K562 (cell line): ENCODE results near the gene GALNT9. TPM values are rescaled to one million over a fixed set of nuclear protein-coding genes. Genes with fewer than 3 reads are reported as not detected.
"Not testable (repeated sequence)": the region's sequence is repeated elsewhere in the genome, so short reads cannot be mapped to it uniquely, and the experiment has no call there.

Experiments used
- ATAC-seq: fragments of 200-7000 bp; cut with Tn5 transposase; 3 replicates; pipeline ENCODE4 v1.9.1; 2020; ENCODE audit warnings: moderate library complexity
- BruUV-seq: library from RNA; stranded (reverse); fragments of 400-500 nt; replicated peaks from 2 replicates; lab custom pipeline; 2021; lab: Mats Ljungman, UMichigan
- CTCF ChIA-PET: fragments of 300-600 bp; formaldehyde crosslinking; extraction: SDS; loops from one replicate; lab custom pipeline; 2021; ENCODE audit warnings: low intra/inter-chr PET ratio; lab: Yijun Ruan, JAX
- POLR2A ChIA-PET: fragments of 300-600, 350-650 bp; sonication (Branson Sonifier 250); formaldehyde crosslinking; extraction: SDS; loops from one replicate; lab custom pipeline; 2021; ENCODE audit warnings: antibody characterized with exemption, inconsistent platforms; lab: Yijun Ruan, JAX
- DNase-seq, 4 experiments: peaks; one replicate each; pipeline versions ENCODE4 v3.0.0 to v3.0.0-alpha.2; 2011 to 2018; ENCODE audit warnings: low spot score in 3 of 4, mixed read lengths in 3 of 4; ENCODE audit errors: extremely low read depth in 1 of 4
- FAIRE-seq: peaks from 2 replicates; lab custom pipeline; 2011; peaks lifted over from hg19 to GRCh38; lab: Jason Lieb, UNC
- H2AFZ ChIP-seq: 2 replicates; pipeline ENCODE4 v1.6.0; 2011; ENCODE audit warnings: low read depth, low read length, control low read depth, inconsistent platforms
- H3K27ac ChIP-seq: fragments of 200-600 bp; 3 replicates; pipeline ENCODE4 v1.8.0; 2011; ENCODE audit warnings: low read depth, mild to moderate bottlenecking, control low read depth, inconsistent platforms, low read length, moderate library complexity, mixed read lengths; ENCODE audit errors: extremely low read depth
- H3K27me3 ChIP-seq, 2 experiments: fragments of 300-600 bp in 1 of 2; 2 replicates in 1 of 2; 3 replicates in 1 of 2; pipeline versions ENCODE4 v1.6.0 to v1.8.0; 2011; ENCODE audit warnings: inconsistent platforms in 2 of 2, low read length in 2 of 2, mild to moderate bottlenecking in 1 of 2, mixed read lengths in 1 of 2, moderate library complexity in 1 of 2; ENCODE audit not compliant: control insufficient read depth in 2 of 2, insufficient read depth in 2 of 2
- H3K36me3 ChIP-seq: fragments of 300-600 bp; 3 replicates; pipeline ENCODE4 v1.8.0; 2011; ENCODE audit warnings: mild to moderate bottlenecking, low read length, inconsistent platforms; ENCODE audit not compliant: control insufficient read depth, insufficient read depth
- H3K4me1 ChIP-seq, 2 experiments: fragments of 200-600 bp in 1 of 2; replicated peaks in 1 of 2; 2 replicates in 1 of 2; 3 replicates in 1 of 2; pipeline versions ENCODE4 v1.5.1 to v1.8.0; 2011; ENCODE audit warnings: inconsistent platforms in 2 of 2, low read length in 2 of 2, mild to moderate bottlenecking in 1 of 2, mixed read lengths in 1 of 2, moderate library complexity in 1 of 2; ENCODE audit not compliant: control insufficient read depth in 2 of 2, insufficient read depth in 2 of 2
- H3K4me2 ChIP-seq: 2 replicates; pipeline ENCODE4 v1.6.1; 2011; ENCODE audit warnings: low read length, control low read depth, inconsistent platforms, mixed read lengths; ENCODE audit not compliant: insufficient read depth
- H3K4me3 ChIP-seq: fragments of 200-600 bp; sonication (generic), shearing (Covaris generic); 2 replicates; pipeline ENCODE4 v1.5.1; 2016; ENCODE audit warnings: control low read depth, inconsistent platforms
- H3K79me2 ChIP-seq: fragments of 200-600 bp; 3 replicates; pipeline ENCODE4 v1.8.0; 2011; ENCODE audit warnings: low read length, inconsistent platforms; ENCODE audit not compliant: control insufficient read depth, insufficient read depth
- H3K9ac ChIP-seq, 2 experiments: 2 replicates each; pipeline versions ENCODE4 v1.6.0 to v1.6.1; 2011; ENCODE audit warnings: low read depth in 2 of 2, low read length in 2 of 2, control low read depth in 1 of 2, inconsistent platforms in 1 of 2, mild to moderate bottlenecking in 1 of 2, mixed read lengths in 1 of 2; ENCODE audit not compliant: insufficient read depth in 1 of 2
- H3K9me1 ChIP-seq: one replicate; pipeline ENCODE4 v1.6.0; 2011; ENCODE audit warnings: inconsistent platforms, mild to moderate bottlenecking, low read length, moderate library complexity; ENCODE audit not compliant: control insufficient read depth, insufficient read depth
- H3K9me3 ChIP-seq: replicated peaks from 2 replicates; pipeline ENCODE4 v1.5.1; 2011; ENCODE audit warnings: low read depth, low read length, inconsistent platforms; ENCODE audit not compliant: control insufficient read depth, insufficient read depth
- H4K20me1 ChIP-seq: replicated peaks from 2 replicates; pipeline ENCODE4 v1.6.1; 2011; ENCODE audit warnings: low read length, inconsistent platforms, mixed read lengths; ENCODE audit not compliant: control insufficient read depth, insufficient read depth
- BRD4 ChIP-seq: fragments of 200-600 bp; sonication (generic); IDR thresholded peaks from 2 replicates; pipeline ENCODE4 v1.6.1; 2017; ENCODE audit warnings: inconsistent platforms
- DACH1 ChIP-seq: fragments of 450-650 bp; IDR thresholded peaks from 2 replicates; pipeline ENCODE4 v1.6.1; 2018; ENCODE audit not compliant: partially characterized antibody
- RBM39 ChIP-seq: fragments of 200-400 bp; formaldehyde crosslinking; optimal IDR thresholded peaks from 2 replicates; pipeline ENCODE3; 2018; ENCODE audit warnings: low read depth, low read length
- REST ChIP-seq, 2 experiments: fragments of 450-650 bp; formaldehyde crosslinking in 1 of 2; IDR thresholded peaks; 2 replicates each; pipeline versions ENCODE4 v1.4.0 to v1.6.1; 2014 to 2020; ENCODE audit warnings: mild to moderate bottlenecking in 2 of 2, borderline replicate concordance in 1 of 2, low read depth in 1 of 2
- ZNF239 ChIP-seq: fragments of 250-450 bp; sonication (Bioruptor Pico); IDR thresholded peaks from 2 replicates; pipeline ENCODE4 v1.4.0; 2020; ENCODE audit warnings: mild to moderate bottlenecking
- ZNF699 ChIP-seq: fragments of 250-450 bp; sonication (Bioruptor Pico); IDR thresholded peaks from 2 replicates; pipeline ENCODE4 v1.8.0; 2021; ENCODE audit warnings: mild to moderate bottlenecking, moderate library complexity; ENCODE audit not compliant: insufficient replicate concordance
- WGBS: fragments of 100-300 bp; shearing (Covaris generic); methylation state at CpG from one replicate; pipeline ENCODE4 v1.1.6; 2016; ENCODE audit warnings: low coverage, mixed read lengths; ENCODE audit not compliant: insufficient coverage; ENCODE audit errors: missing lambda C conversion rate; 5-methylcytosine and 5-hydroxymethylcytosine counted together
- in situ Hi-C: fragments of 300-500 bp; cut with MboI; formaldehyde crosslinking; loops from 4 replicates; pipeline ENCODE4 v1.15.0; 2018; ENCODE audit warnings: inconsistent platforms, mixed read lengths
- intact Hi-C: fragments of 100-400 bp; cut with micrococcal nuclease; formaldehyde crosslinking; loops from 2 replicates; pipeline ENCODE4 v1.14.2; 2022
- polyA plus RNA-seq, 8 experiments: library from polyadenylated mRNA; depleted of rRNA in 4 of 8; stranded (reverse) in 5 of 8; unstranded in 3 of 8; fragments of >200 nt; fragmentation: Nextera tagmentation in 2 of 8; fragmentation: Illumina TruSeq in 1 of 8; extraction: Ambion mirVana in 2 of 8; extraction: Trizol in 1 of 8; gene quantifications; 2 replicates each; pipeline versions ENCODE4 v1.2.1 to v1.2.3, GENCODE V29; 2011 to 2014; ENCODE audit warnings: inconsistent platforms in 1 of 8, missing spikeins in 1 of 8
- total RNA-seq, 7 experiments: library from RNA; depleted of rRNA in 6 of 7; stranded (reverse); fragments of >200 nt in 6 of 7; fragmentation: Illumina TruSeq in 2 of 7; extraction: Trizol in 2 of 7; gene quantifications; 2 replicates each; pipeline versions ENCODE4 v1.2.1 to v1.2.3, GENCODE V29; 2011 to 2021; ENCODE audit warnings: low replicate concordance in 1 of 7
- TF ChIP-seq, protein P1 (sequence below), 2 experiments: fragments of 200-800 bp in 1 of 2; sonication (Bioruptor generic) in 1 of 2; sonication (generic) in 1 of 2; formaldehyde crosslinking in 1 of 2; IDR thresholded peaks in 1 of 2; conservative IDR thresholded peaks in 1 of 2; 2 replicates each; pipeline versions ENCODE4 v1.5.0 to v1.6.1; 2016 to 2020; ENCODE audit warnings: missing compliant biosample characterization in 1 of 2, missing genetic modification characterization in 1 of 2, missing genetic modification reagents in 1 of 2

Gene GALNT9
- total and polyA plus RNA-seq, 9 of the 15 experiments (the other 6 are each of a cell fraction or from before 2014, with no cell fraction given): not detected

GRCh38 chr12:132329036-132329719, at the start of gene GALNT9 (continued):
- TF ChIP-seq, protein P1, sequence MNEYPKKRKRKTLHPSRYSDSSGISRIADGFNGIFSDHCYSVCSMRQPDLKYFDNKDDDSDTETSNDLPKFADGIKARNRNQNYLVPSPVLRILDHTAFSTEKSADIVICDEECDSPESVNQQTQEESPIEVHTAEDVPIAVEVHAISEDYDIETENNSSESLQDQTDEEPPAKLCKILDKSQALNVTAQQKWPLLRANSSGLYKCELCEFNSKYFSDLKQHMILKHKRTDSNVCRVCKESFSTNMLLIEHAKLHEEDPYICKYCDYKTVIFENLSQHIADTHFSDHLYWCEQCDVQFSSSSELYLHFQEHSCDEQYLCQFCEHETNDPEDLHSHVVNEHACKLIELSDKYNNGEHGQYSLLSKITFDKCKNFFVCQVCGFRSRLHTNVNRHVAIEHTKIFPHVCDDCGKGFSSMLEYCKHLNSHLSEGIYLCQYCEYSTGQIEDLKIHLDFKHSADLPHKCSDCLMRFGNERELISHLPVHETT (CRISPR knock-in tag; conservative IDR thresholded peaks at IDR 0.05 in 1 of 2, IDR thresholded peaks at IDR 0.05 in 1 of 2): no peak
- TF ChIP-seq DACH1 (no peak), ZNF239 (no peak), ZNF699 (CRISPR knock-in tag) (no peak), BRD4 (no peak), RBM39 (no peak), REST (IDR thresholded peaks at IDR 0.05; ENCODE audit: borderline replicate concordance) (peak; percentile 65), REST (CRISPR knock-in tag; IDR thresholded peaks at IDR 0.05; ENCODE audit: low read depth) (no peak)

GRCh38 chr12:132379057-132379456, 49.7 kb upstream of the GALNT9 start:
- WGBS: 12% methylated on average over 6 of the region's 6 CpGs
- FAIRE-seq, H3K27ac ChIP-seq, CTCF ChIA-PET, H3K4me2 ChIP-seq, ATAC-seq, H3K4me1 ChIP-seq, BruUV-seq, H3K79me2 ChIP-seq, DNase-seq, H3K4me3 ChIP-seq, H2AFZ ChIP-seq, in situ Hi-C loops, H3K36me3 ChIP-seq, H3K9me3 ChIP-seq, H4K20me1 ChIP-seq, H3K9me1 ChIP-seq, intact Hi-C loops, H3K9ac ChIP-seq: not testable (repeated sequence)
- POLR2A ChIA-PET: interaction anchor here (0.7 kb wide), 2 partner anchors 8 to 11 kb away, joined by 3 read pairs; no protein-coding TSS in a partner anchor
- peaks cover 19 to 68% of the 10 kb centered on the region in 2 experiments for H3K27me3 ChIP-seq
